SK-N-SH treated with all-trans-retinoic acid at 6 μM for 48 hours (cell line): ENCODE data around the gene PTRH1.

Experiments used
- ATAC-seq: fragments of 200-7000 bp; cut with Tn5 transposase; 3 replicates; pipeline ENCODE4 v1.9.1; 2020; ENCODE audit warnings: mild to moderate bottlenecking, moderate library complexity
- ARNTL ChIP-seq: fragments of 450-650 bp; formaldehyde crosslinking; IDR thresholded peaks from 2 replicates; pipeline ENCODE4 v1.5.0; 2020; ENCODE audit warnings: low read depth, mild to moderate bottlenecking, moderate library complexity, borderline replicate concordance
- BACH2 ChIP-seq: fragments of 250-450 bp; sonication (Bioruptor Pico); IDR thresholded peaks from 2 replicates; pipeline ENCODE4 v1.9.0; 2021; ENCODE audit warnings: mild to moderate bottlenecking, borderline replicate concordance
- CREB5 ChIP-seq: fragments of 250-450 bp; sonication (Bioruptor Pico); IDR thresholded peaks from 2 replicates; pipeline ENCODE4 v1.5.1; 2020; ENCODE audit warnings: low read depth, mild to moderate bottlenecking, moderate library complexity
- CSDC2 ChIP-seq: fragments of 250-450 bp; sonication (Bioruptor Pico); IDR thresholded peaks from 2 replicates; pipeline ENCODE4 v1.5.0; 2020; ENCODE audit warnings: mild to moderate bottlenecking, moderate library complexity
- CSRNP3 ChIP-seq: fragments of 250-450 bp; sonication (Bioruptor Pico); IDR thresholded peaks from 2 replicates; pipeline ENCODE4 v1.5.1; 2021; ENCODE audit warnings: mild to moderate bottlenecking, moderate library complexity
- ESRRG ChIP-seq: fragments of 250-450 bp; sonication (Bioruptor Pico); IDR thresholded peaks from 2 replicates; pipeline ENCODE4 v1.6.1; 2021; ENCODE audit warnings: mild to moderate bottlenecking
- GLIS3 ChIP-seq: fragments of 250-450 bp; sonication (Bioruptor Pico); IDR thresholded peaks from 2 replicates; pipeline ENCODE4 v1.5.0; 2020; ENCODE audit warnings: mild to moderate bottlenecking, moderate library complexity
- ISL1 ChIP-seq: fragments of 250-450 bp; sonication (Bioruptor Pico); IDR thresholded peaks from 2 replicates; pipeline ENCODE4 v2.1.2; 2022; ENCODE audit warnings: mild to moderate bottlenecking, moderate library complexity
- OSR1 ChIP-seq: fragments of 250-450 bp; sonication (Bioruptor Pico); IDR thresholded peaks from 2 replicates; pipeline ENCODE4 v1.8.0; 2022; ENCODE audit warnings: moderate library complexity, mild to moderate bottlenecking, inconsistent platforms
- PATZ1 ChIP-seq: fragments of 250-450 bp; sonication (Bioruptor Pico); IDR thresholded peaks from 2 replicates; pipeline ENCODE4 v1.8.0; 2020; ENCODE audit warnings: mild to moderate bottlenecking, moderate library complexity, borderline replicate concordance
- POU6F1 ChIP-seq: fragments of 250-450 bp; sonication (Bioruptor Pico); IDR thresholded peaks from 2 replicates; pipeline ENCODE4 v1.8.0; 2021; ENCODE audit warnings: low read depth, mild to moderate bottlenecking, moderate library complexity, borderline replicate concordance
- PPARA ChIP-seq: fragments of 250-450 bp; sonication (Bioruptor Pico); IDR thresholded peaks from 2 replicates; pipeline ENCODE4 v1.5.0; 2020; ENCODE audit warnings: mild to moderate bottlenecking, borderline replicate concordance
- RARB ChIP-seq: fragments of 250-450 bp; sonication (Bioruptor Pico); IDR thresholded peaks from 2 replicates; pipeline ENCODE4 v1.8.0; 2021; ENCODE audit warnings: mild to moderate bottlenecking, moderate library complexity
- TCF4 ChIP-seq: fragments of 250-450 bp; sonication (Bioruptor Pico); IDR thresholded peaks from 2 replicates; pipeline ENCODE4 v1.8.0; 2021; ENCODE audit warnings: mild to moderate bottlenecking, moderate library complexity, borderline replicate concordance
- TSHZ2 ChIP-seq: fragments of 250-450 bp; sonication (Bioruptor Pico); IDR thresholded peaks from 2 replicates; pipeline ENCODE4 v1.5.0; 2020; ENCODE audit warnings: mild to moderate bottlenecking, moderate library complexity
- ZC3H10 ChIP-seq: fragments of 250-450 bp; sonication (Bioruptor Pico); IDR thresholded peaks from 2 replicates; pipeline ENCODE4 v1.5.1; 2021; ENCODE audit warnings: mild to moderate bottlenecking, moderate library complexity
- ZFP3 ChIP-seq: fragments of 250-450 bp; sonication (Bioruptor Pico); IDR thresholded peaks from 2 replicates; pipeline ENCODE4 v1.5.0; 2020; ENCODE audit warnings: mild to moderate bottlenecking, moderate library complexity
- ZFP30 ChIP-seq: fragments of 450-650 bp; formaldehyde crosslinking; IDR thresholded peaks from 2 replicates; pipeline ENCODE4 v1.5.0; 2022; ENCODE audit warnings: mild to moderate bottlenecking, moderate library complexity
- ZNF565 ChIP-seq: fragments of 450-650 bp; formaldehyde crosslinking; conservative IDR thresholded peaks from 2 replicates; pipeline ENCODE4 v1.5.0; 2020; ENCODE audit warnings: low read depth, mild to moderate bottlenecking, moderate library complexity
- ZNF70 ChIP-seq: fragments of 450-650 bp; formaldehyde crosslinking; IDR thresholded peaks from 2 replicates; pipeline ENCODE4 v1.5.0; 2020; ENCODE audit warnings: mild to moderate bottlenecking, moderate library complexity
- ZNF8 ChIP-seq: fragments of 450-650 bp; formaldehyde crosslinking; IDR thresholded peaks from 2 replicates; pipeline ENCODE4 v1.5.0; 2020; ENCODE audit warnings: mild to moderate bottlenecking, moderate library complexity

The PTRH1 gene

GRCh38 chr9:127732444-127732843 is 17.0 kb upstream of the PTRH1 start:
- ATAC-seq, result no peak

GRCh38 chr9:127731938-127732337 is 16.5 kb upstream of the PTRH1 start:
- TF ChIP-seq TSHZ2 (CRISPR knock-in tag), result no peak
- no peak for TF ChIP-seq RARB
- TF ChIP-seq ESRRG (CRISPR knock-in tag), result no peak
- no peak for TF ChIP-seq ISL1 (CRISPR knock-in tag)
- TF ChIP-seq ZNF70, result no peak
- TF ChIP-seq ZNF8 (CRISPR knock-in tag), result no peak
- no peak for TF ChIP-seq OSR1 (CRISPR knock-in tag)
- no peak for TF ChIP-seq ARNTL (CRISPR knock-in tag)
- no peak for TF ChIP-seq BACH2 (CRISPR knock-in tag)
- TF ChIP-seq GLIS3 (CRISPR knock-in tag), result no peak
- TF ChIP-seq CREB5 (CRISPR knock-in tag), result no peak
- no peak for TF ChIP-seq PPARA (CRISPR knock-in tag)
- no peak for TF ChIP-seq CSDC2 (CRISPR knock-in tag)
- no peak for TF ChIP-seq PATZ1 (CRISPR knock-in tag)
- no peak for TF ChIP-seq POU6F1 (CRISPR knock-in tag)
- ATAC-seq, result no peak

More at GRCh38 chr9:127732444-127732843, 17.0 kb upstream of the PTRH1 start:
- TF ChIP-seq ZC3H10, result no peak
- no peak for TF ChIP-seq TCF4
- TF ChIP-seq ZNF8 (CRISPR knock-in tag), result no peak

GRCh38 chr9:127730799-127731410 is 15.4 kb upstream of the PTRH1 start:
- ATAC-seq, result no peak
- no peak for TF ChIP-seq ZFP3

GRCh38 chr9:127730262-127730661 is 14.8 kb upstream of the PTRH1 start:
- ATAC-seq, result no peak
- no peak for TF ChIP-seq OSR1 (CRISPR knock-in tag)
- no peak for TF ChIP-seq ISL1 (CRISPR knock-in tag)
- no peak for TF ChIP-seq GLIS3 (CRISPR knock-in tag)
- TF ChIP-seq RARB, result no peak
- TF ChIP-seq TCF4, result no peak

GRCh38 chr9:127729522-127730256 is 14.2 kb upstream of the PTRH1 start:
- ATAC-seq, result no peak
- no peak for TF ChIP-seq RARB
- TF ChIP-seq ARNTL (CRISPR knock-in tag), result no peak
- TF ChIP-seq ZNF70, result no peak
- no peak for TF ChIP-seq ISL1 (CRISPR knock-in tag)
- no peak for TF ChIP-seq CREB5 (CRISPR knock-in tag)
- TF ChIP-seq ZNF565, result no peak
- TF ChIP-seq CSRNP3 (CRISPR knock-in tag), result no peak
- TF ChIP-seq PATZ1 (CRISPR knock-in tag), result no peak
- no peak for TF ChIP-seq CSDC2 (CRISPR knock-in tag)
- no peak for TF ChIP-seq ZFP30 (CRISPR knock-in tag)
